Right lobe of liver (tissue), 4 donors: ENCODE data around the gene RYR3.

Experiments
- POLR2A ChIP-seq: fragments of 450-650 bp; IDR thresholded peaks from one replicate; pipeline ENCODE4 v1.6.1; 2017; ENCODE audit warnings: antibody characterized with exemption, mild to moderate bottlenecking
- TF ChIP-seq, protein P1 (sequence below), 4 donors: fragments of 200-600 bp in 3 of 4; fragments of 450-650 bp in 1 of 4; IDR thresholded peaks; one replicate each; pipeline versions ENCODE4 v1.5.1 to v1.8.0; 2016 to 2022; ENCODE audit warnings: antibody characterized with exemption in 4 of 4, mild to moderate bottlenecking in 2 of 4
- donor health status: DM: no; HTN: no; CAD: no.
- donor health status: DM: no; HTN: no; CAD: no.
- donor health status: DM: no; HTN: yes; CAD: no.

GRCh38 chr15:33310481-33311311 is at the start of gene RYR3:
- TF ChIP-seq, protein P1, sequence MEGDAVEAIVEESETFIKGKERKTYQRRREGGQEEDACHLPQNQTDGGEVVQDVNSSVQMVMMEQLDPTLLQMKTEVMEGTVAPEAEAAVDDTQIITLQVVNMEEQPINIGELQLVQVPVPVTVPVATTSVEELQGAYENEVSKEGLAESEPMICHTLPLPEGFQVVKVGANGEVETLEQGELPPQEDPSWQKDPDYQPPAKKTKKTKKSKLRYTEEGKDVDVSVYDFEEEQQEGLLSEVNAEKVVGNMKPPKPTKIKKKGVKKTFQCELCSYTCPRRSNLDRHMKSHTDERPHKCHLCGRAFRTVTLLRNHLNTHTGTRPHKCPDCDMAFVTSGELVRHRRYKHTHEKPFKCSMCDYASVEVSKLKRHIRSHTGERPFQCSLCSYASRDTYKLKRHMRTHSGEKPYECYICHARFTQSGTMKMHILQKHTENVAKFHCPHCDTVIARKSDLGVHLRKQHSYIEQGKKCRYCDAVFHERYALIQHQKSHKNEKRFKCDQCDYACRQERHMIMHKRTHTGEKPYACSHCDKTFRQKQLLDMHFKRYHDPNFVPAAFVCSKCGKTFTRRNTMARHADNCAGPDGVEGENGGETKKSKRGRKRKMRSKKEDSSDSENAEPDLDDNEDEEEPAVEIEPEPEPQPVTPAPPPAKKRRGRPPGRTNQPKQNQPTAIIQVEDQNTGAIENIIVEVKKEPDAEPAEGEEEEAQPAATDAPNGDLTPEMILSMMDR (IDR thresholded peaks at IDR 0.05): no peak
- TF ChIP-seq POLR2A: no peak
